ENCODE measurements around the gene ADAMTS14. TPM values are rescaled to one million over a fixed set of nuclear protein-coding genes. Genes with fewer than 3 reads are reported as not detected.

The ADAMTS14 gene
- total and polyA plus RNA-seq, 8 donors = 2.4 to 10.0 (median 6.6) TPM

DNA sequence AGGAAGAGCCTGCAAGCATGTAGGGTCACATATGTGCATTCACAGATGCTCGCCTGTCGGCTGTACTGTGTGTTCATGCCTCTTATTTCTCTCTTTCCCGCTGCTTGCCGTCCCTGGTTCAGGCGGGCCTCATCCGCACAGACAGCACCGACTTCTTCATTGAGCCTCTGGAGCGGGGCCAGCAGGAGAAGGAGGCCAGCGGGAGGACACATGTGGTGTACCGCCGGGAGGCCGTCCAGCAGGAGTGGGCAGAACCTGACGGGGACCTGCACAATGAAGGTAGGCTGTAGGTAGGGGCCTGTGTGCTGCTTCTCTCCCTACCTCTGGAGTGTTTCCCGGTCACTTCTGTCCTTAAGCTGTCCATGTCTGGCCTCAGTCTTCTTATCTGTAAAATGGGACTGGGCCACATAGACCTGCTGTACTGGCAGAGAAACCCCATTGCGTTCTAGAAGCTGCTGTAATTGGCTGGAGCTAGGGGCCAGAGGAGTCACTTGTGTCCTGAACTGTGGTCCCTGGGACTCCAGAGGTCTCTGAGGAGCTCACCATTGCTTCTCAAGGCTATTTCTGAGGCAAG is 30.0 kb downstream of the ADAMTS14 start:
- no peak for ATAC-seq
- Histone ChIP-seq H3K27me3 (no peaks in the 10 kb centered on the region), H3K27ac (no peak overlapping the region), H3K9me3 (no peaks in the 10 kb centered on the region), H3K36me3 (no peaks in the 10 kb centered on the region), H3K4me3 (no peak overlapping the region), H3K4me1 (no peaks in the 10 kb centered on the region)
- TF ChIP-seq, protein P1, sequence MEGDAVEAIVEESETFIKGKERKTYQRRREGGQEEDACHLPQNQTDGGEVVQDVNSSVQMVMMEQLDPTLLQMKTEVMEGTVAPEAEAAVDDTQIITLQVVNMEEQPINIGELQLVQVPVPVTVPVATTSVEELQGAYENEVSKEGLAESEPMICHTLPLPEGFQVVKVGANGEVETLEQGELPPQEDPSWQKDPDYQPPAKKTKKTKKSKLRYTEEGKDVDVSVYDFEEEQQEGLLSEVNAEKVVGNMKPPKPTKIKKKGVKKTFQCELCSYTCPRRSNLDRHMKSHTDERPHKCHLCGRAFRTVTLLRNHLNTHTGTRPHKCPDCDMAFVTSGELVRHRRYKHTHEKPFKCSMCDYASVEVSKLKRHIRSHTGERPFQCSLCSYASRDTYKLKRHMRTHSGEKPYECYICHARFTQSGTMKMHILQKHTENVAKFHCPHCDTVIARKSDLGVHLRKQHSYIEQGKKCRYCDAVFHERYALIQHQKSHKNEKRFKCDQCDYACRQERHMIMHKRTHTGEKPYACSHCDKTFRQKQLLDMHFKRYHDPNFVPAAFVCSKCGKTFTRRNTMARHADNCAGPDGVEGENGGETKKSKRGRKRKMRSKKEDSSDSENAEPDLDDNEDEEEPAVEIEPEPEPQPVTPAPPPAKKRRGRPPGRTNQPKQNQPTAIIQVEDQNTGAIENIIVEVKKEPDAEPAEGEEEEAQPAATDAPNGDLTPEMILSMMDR (IDR thresholded peaks at IDR 0.05) = no peak
- intact Hi-C loops (cut with DNase I) = no loop called here
- no peak for DNase-seq

GRCh38 chr10:70704211-70704610 is 31.9 kb downstream of the ADAMTS14 start:
- no peaks in the 10 kb centered on the region for H3K9me3 ChIP-seq
- ATAC-seq = no peak
- no peak overlapping the region for H3K27ac ChIP-seq
- no peaks in the 10 kb centered on the region for H3K36me3 ChIP-seq
- H3K4me3 ChIP-seq = no peak overlapping the region
- DNase-seq = peak in 1 of 4 donors; percentile 5
- intact Hi-C loops (cut with DNase I) = no loop called here
- H3K27me3 ChIP-seq = no peaks in the 10 kb centered on the region
- no peaks in the 10 kb centered on the region for H3K4me1 ChIP-seq
- TF ChIP-seq, protein P1 (IDR thresholded peaks at IDR 0.05) = no peak

DNA sequence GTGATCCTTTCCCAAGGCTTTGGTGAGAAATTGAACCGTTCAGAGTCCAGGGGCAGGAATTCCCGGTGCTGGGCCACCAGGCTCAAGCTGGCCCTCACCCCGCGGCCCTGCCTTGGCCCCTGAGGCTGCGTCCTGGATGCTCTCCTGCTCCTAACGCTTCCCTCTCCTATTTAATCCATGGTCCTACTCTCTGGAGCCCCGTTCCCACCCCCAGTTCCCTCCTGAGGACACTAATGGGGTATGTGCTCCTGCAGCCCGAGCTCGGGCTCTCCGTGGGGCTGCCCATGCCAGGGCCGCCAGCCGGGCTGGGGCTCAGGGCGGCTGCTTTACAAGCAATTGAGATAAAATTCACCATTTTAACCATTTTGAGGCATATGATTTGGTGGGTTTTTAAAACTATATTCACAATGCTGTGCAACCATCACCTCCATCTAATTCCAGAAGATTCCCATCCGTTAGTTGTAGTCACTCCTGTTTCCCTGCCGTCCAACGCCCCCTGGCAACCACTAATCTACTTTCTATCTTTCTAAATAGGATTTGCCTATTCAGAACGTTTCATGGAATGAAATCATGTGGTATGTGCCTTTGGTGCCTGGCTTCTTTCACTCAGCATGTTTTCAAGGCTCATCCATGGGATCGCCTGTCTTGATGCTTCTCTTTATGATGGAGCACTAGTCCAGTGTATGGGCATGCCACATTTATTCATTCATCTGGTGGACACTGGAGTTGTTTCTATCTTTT is 33.0 kb downstream of the ADAMTS14 start:
- H3K36me3 ChIP-seq = no peaks in the 10 kb centered on the region
- TF ChIP-seq, protein P1 (IDR thresholded peaks at IDR 0.05) = no peak
- H3K4me3 ChIP-seq = no peak overlapping the region
- no peak overlapping the region for H3K27ac ChIP-seq
- ATAC-seq = no peak
- H3K27me3 ChIP-seq = no peaks in the 10 kb centered on the region
- intact Hi-C loops (cut with DNase I) = no loop called here
- no peaks in the 10 kb centered on the region for H3K4me1 ChIP-seq
- H3K9me3 ChIP-seq = no peaks in the 10 kb centered on the region
- DNase-seq = peak in 1 of 4 donors; percentile 20

- no peak for ATAC-seq
- Histone ChIP-seq H3K36me3 (no peaks in the 10 kb centered on the region), H3K27me3 (no peaks in the 10 kb centered on the region), H3K4me3 (no peak overlapping the region), H3K4me1 (peaks cover 6 to 7% of the 10 kb centered on the region in 2 donors), H3K27ac (no peak overlapping the region), H3K9me3 (no peaks in the 10 kb centered on the region)
- intact Hi-C loops (cut with DNase I) = no loop called here
- TF ChIP-seq, protein P1 (IDR thresholded peaks at IDR 0.05) = no peak
- no peak for DNase-seq
Measured at GRCh38 chr10:70711177-70711576, 38.9 kb downstream of the ADAMTS14 start.

DNA sequence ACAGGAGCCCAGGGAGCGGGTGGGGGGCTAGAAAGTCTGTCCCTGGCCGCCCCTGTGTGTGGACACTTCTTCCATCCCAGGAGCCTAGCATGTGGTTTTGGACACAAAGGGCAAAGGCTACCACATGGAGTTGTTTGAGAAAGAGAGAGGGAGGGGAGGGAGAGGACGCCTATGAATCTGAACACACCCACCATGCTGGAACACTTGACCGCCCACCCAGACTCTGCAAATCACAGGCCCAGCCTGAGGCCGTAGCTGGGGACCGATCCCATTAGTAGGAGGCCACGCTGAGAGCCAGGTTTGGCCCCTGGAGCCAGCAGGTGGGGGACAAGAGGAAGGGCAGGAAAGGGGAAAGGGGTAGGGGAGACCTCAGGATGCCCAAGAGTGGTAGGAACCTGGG is 39.6 kb downstream of the ADAMTS14 start:
- Histone ChIP-seq H3K27me3 (no peaks in the 10 kb centered on the region), H3K9me3 (no peaks in the 10 kb centered on the region), H3K4me3 (no peak overlapping the region), H3K4me1 (peaks cover 6 to 7% of the 10 kb centered on the region in 2 donors), H3K27ac (no peak overlapping the region), H3K36me3 (no peaks in the 10 kb centered on the region)
- TF ChIP-seq, protein P1 (IDR thresholded peaks at IDR 0.05) = no peak
- ATAC-seq (no peak), DNase-seq (no peak)
- intact Hi-C loops (cut with DNase I) = no loop called here
